Measurements from ENCODE around the gene LPP.

Gene LPP

GRCh38 chr3:188284455-188285212 lies 130.7 kb downstream of the LPP start:
- TF ChIP-seq BHLHE40 (IDR thresholded peaks at IDR 0.05; ENCODE audit: borderline replicate concordance) (no peak), LEF1 (IDR thresholded peaks at IDR 0.05; ENCODE audit: borderline replicate concordance) (no peak), ZNF384 (IDR thresholded peaks at IDR 0.05) (no peak), L3MBTL2 (conservative IDR thresholded peaks at IDR 0.05) (no peak), SP1 (IDR thresholded peaks at IDR 0.05) (no peak), NFRKB (IDR thresholded peaks at IDR 0.05) (no peak), HDGF (IDR thresholded peaks at IDR 0.05; ENCODE audit: borderline replicate concordance) (no peak), FOXM1 (IDR thresholded peaks at IDR 0.05; ENCODE audit: borderline replicate concordance) (no peak), ELF4 (IDR thresholded peaks at IDR 0.05) (no peak), FOXA1 (IDR thresholded peaks at IDR 0.05) (no peak), TARDBP (IDR thresholded peaks at IDR 0.05) (no peak), ARNT (IDR thresholded peaks at IDR 0.05) (no peak), CTBP1 (IDR thresholded peaks at IDR 0.05; ENCODE audit: borderline replicate concordance) (no peak), SUZ12 (IDR thresholded peaks at IDR 0.05) (no peak), FOXK2 (IDR thresholded peaks at IDR 0.05) (no peak)
- TF ChIP-seq, protein P1, sequence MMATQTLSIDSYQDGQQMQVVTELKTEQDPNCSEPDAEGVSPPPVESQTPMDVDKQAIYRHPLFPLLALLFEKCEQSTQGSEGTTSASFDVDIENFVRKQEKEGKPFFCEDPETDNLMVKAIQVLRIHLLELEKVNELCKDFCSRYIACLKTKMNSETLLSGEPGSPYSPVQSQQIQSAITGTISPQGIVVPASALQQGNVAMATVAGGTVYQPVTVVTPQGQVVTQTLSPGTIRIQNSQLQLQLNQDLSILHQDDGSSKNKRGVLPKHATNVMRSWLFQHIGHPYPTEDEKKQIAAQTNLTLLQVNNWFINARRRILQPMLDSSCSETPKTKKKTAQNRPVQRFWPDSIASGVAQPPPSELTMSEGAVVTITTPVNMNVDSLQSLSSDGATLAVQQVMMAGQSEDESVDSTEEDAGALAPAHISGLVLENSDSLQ (IDR thresholded peaks at IDR 0.05), result no peak
- DNase-seq (ENCODE audit: extremely low spot score), result no peak
- ChIA-PET CTCF (interaction anchor here (1.0 kb wide), 1 partner anchor 543 kb away, joined by 3 read pairs; no protein-coding TSS in a partner anchor), POLR2A (no interaction called here)

DNA sequence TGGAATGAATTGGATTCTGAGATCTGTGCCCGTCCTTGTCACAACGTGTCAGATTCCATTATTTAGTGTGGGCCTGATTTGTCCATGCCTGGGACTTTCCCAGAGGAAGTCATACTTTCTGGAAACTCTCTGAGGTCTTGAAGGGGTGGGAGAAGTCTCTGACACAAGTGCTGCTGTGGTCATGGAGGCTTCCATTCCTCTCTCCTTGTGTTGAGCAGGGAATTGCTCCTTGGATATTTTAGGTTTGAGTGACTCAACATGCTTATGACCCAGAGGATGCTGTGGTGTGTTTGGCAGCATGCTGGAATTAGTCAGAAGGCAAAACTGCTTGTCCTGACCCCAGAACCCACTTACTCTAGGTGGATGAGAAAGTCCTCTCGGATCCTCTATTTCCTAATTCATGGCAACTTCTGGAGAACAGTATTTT lies 132.1 kb downstream of the LPP start:
- no peak for DNase-seq (ENCODE audit: extremely low spot score)
- CTCF ChIA-PET, result no interaction called here
- POLR2A ChIA-PET, result no interaction called here
- TF ChIP-seq L3MBTL2 (conservative IDR thresholded peaks at IDR 0.05), result no peak
- TF ChIP-seq BHLHE40 (IDR thresholded peaks at IDR 0.05; ENCODE audit: borderline replicate concordance), result no peak
- TF ChIP-seq FOXA1 (IDR thresholded peaks at IDR 0.05), result no peak
- no peak for TF ChIP-seq ARNT (IDR thresholded peaks at IDR 0.05)
- TF ChIP-seq HDGF (IDR thresholded peaks at IDR 0.05; ENCODE audit: borderline replicate concordance), result no peak
- no peak for TF ChIP-seq FOXM1 (IDR thresholded peaks at IDR 0.05; ENCODE audit: borderline replicate concordance)
- TF ChIP-seq ZNF384 (IDR thresholded peaks at IDR 0.05), result no peak
- TF ChIP-seq ELF4 (IDR thresholded peaks at IDR 0.05), result no peak
- TF ChIP-seq, protein P1 (IDR thresholded peaks at IDR 0.05), result no peak
- TF ChIP-seq LEF1 (IDR thresholded peaks at IDR 0.05; ENCODE audit: borderline replicate concordance), result no peak

- ChIA-PET POLR2A (no interaction called here), CTCF (no interaction called here)
- no peak for DNase-seq (ENCODE audit: extremely low spot score)
- TF ChIP-seq, protein P1 (IDR thresholded peaks at IDR 0.05), result no peak
- no peak for TF ChIP-seq SP1 (IDR thresholded peaks at IDR 0.05)
- TF ChIP-seq NFRKB (IDR thresholded peaks at IDR 0.05), result no peak
Observed at GRCh38 chr3:188287339-188287738, 133.4 kb downstream of the LPP start.

GRCh38 chr3:188287762-188288505 lies 134.0 kb downstream of the LPP start:
- DNase-seq (ENCODE audit: extremely low spot score), result no peak
- POLR2A ChIA-PET, result no interaction called here
- no peak for TF ChIP-seq SP1 (IDR thresholded peaks at IDR 0.05)
- no peak for TF ChIP-seq BHLHE40 (IDR thresholded peaks at IDR 0.05; ENCODE audit: borderline replicate concordance)
- TF ChIP-seq L3MBTL2 (conservative IDR thresholded peaks at IDR 0.05), result no peak
- TF ChIP-seq ARNT (IDR thresholded peaks at IDR 0.05), result no peak
- TF ChIP-seq, protein P1 (IDR thresholded peaks at IDR 0.05), result no peak
- no peak for TF ChIP-seq CTBP1 (IDR thresholded peaks at IDR 0.05; ENCODE audit: borderline replicate concordance)
- TF ChIP-seq SUZ12 (IDR thresholded peaks at IDR 0.05), result no peak
- TF ChIP-seq FOXM1 (IDR thresholded peaks at IDR 0.05; ENCODE audit: borderline replicate concordance), result no peak
- no peak for TF ChIP-seq ELF4 (IDR thresholded peaks at IDR 0.05)
- TF ChIP-seq TARDBP (IDR thresholded peaks at IDR 0.05), result no peak
- TF ChIP-seq LEF1 (IDR thresholded peaks at IDR 0.05; ENCODE audit: borderline replicate concordance), result no peak
- no peak for TF ChIP-seq FOXK2 (IDR thresholded peaks at IDR 0.05)
- no peak for TF ChIP-seq HDGF (IDR thresholded peaks at IDR 0.05; ENCODE audit: borderline replicate concordance)
- TF ChIP-seq FOXA1 (IDR thresholded peaks at IDR 0.05), result no peak
- TF ChIP-seq NFRKB (IDR thresholded peaks at IDR 0.05), result no peak
- TF ChIP-seq ZNF384 (IDR thresholded peaks at IDR 0.05), result no peak
- CTCF ChIA-PET, result no interaction called here

GRCh38 chr3:188292251-188292650 lies 138.3 kb downstream of the LPP start:
- CTCF ChIA-PET, result no interaction called here
- POLR2A ChIA-PET, result no interaction called here
- TF ChIP-seq TARDBP (IDR thresholded peaks at IDR 0.05) (no peak), FOXA1 (IDR thresholded peaks at IDR 0.05) (no peak), L3MBTL2 (conservative IDR thresholded peaks at IDR 0.05) (no peak), HDGF (IDR thresholded peaks at IDR 0.05; ENCODE audit: borderline replicate concordance) (no peak), BHLHE40 (IDR thresholded peaks at IDR 0.05; ENCODE audit: borderline replicate concordance) (no peak), ELF4 (IDR thresholded peaks at IDR 0.05) (no peak), ARNT (IDR thresholded peaks at IDR 0.05) (no peak), CTBP1 (IDR thresholded peaks at IDR 0.05; ENCODE audit: borderline replicate concordance) (no peak), FOXM1 (IDR thresholded peaks at IDR 0.05; ENCODE audit: borderline replicate concordance) (no peak), LEF1 (IDR thresholded peaks at IDR 0.05; ENCODE audit: borderline replicate concordance) (no peak), SP1 (IDR thresholded peaks at IDR 0.05) (no peak)
- TF ChIP-seq, protein P1 (IDR thresholded peaks at IDR 0.05), result no peak
- DNase-seq (ENCODE audit: extremely low spot score), result no peak
